IMR-90 (cell line): ENCODE results near the gene PRICKLE2. TPM values are rescaled to one million over a fixed set of nuclear protein-coding genes. Genes with fewer than 3 reads are reported as not detected.

Experiments used
- ATAC-seq: fragments of 200-7000 bp; cut with Tn5 transposase; 2 replicates; pipeline ENCODE4 v1.9.1; 2020; ENCODE audit warnings: low read depth, mild to moderate bottlenecking, moderate library complexity
- BruUV-seq: library from RNA; stranded (reverse); fragments of 400-500 nt; replicated peaks from 2 replicates; lab custom pipeline; 2021; lab: Mats Ljungman, UMichigan
- CTCF ChIA-PET: fragments of 300-600 bp; formaldehyde crosslinking; extraction: SDS; loops from one replicate; lab custom pipeline; 2021; ENCODE audit warnings: antibody characterized with exemption; lab: Yijun Ruan, JAX
- POLR2A ChIA-PET: fragments of 300-600 bp; sonication (Branson Sonifier 250); formaldehyde crosslinking; loops from one replicate; lab custom pipeline; 2022; ENCODE audit warnings: antibody characterized with exemption; ENCODE audit not compliant: unreplicated experiment; lab: Charles Lee
- DNase-seq: peaks from one replicate; pipeline ENCODE4 v3.0.0; 2013
- H2AFZ ChIP-seq: replicated peaks from 2 replicates; pipeline ENCODE3; 2013; ENCODE audit warnings: low read length, mild to moderate bottlenecking; ENCODE audit not compliant: poor library complexity
- H2AK5ac ChIP-seq: 2 replicates; pipeline ENCODE4 v1.6.1; 2013; ENCODE audit warnings: low read depth, low read length, inconsistent platforms
- H2AK9ac ChIP-seq: replicated peaks from 2 replicates; pipeline ENCODE3; 2013; ENCODE audit warnings: mild to moderate bottlenecking, low read depth, low read length, moderate library complexity; ENCODE audit not compliant: poor library complexity
- H2BK120ac ChIP-seq: 2 replicates; pipeline ENCODE4 v1.6.1; 2013; ENCODE audit warnings: low read depth, low read length, inconsistent platforms
- H2BK15ac ChIP-seq: 3 replicates; pipeline ENCODE4 v1.6.1; 2013; ENCODE audit warnings: low read depth, low read length, inconsistent platforms
- H2BK20ac ChIP-seq: 2 replicates; pipeline ENCODE4 v1.6.1; 2013; ENCODE audit warnings: low read depth, mild to moderate bottlenecking, inconsistent platforms, low read length, moderate library complexity
- H2BK5ac ChIP-seq: 2 replicates; pipeline ENCODE4 v1.6.1; 2013; ENCODE audit warnings: mild to moderate bottlenecking, low read depth, low read length, inconsistent platforms; ENCODE audit not compliant: poor library complexity, severe bottlenecking
- H3K14ac ChIP-seq: replicated peaks from 2 replicates; pipeline ENCODE4 v1.6.1; 2013; ENCODE audit warnings: low read depth, low read length, inconsistent platforms
- H3K18ac ChIP-seq: 2 replicates; pipeline ENCODE4 v1.6.1; 2013; ENCODE audit warnings: low read depth, low read length, control low read depth
- H3K23ac ChIP-seq: 2 replicates; pipeline ENCODE4 v1.6.1; 2013; ENCODE audit warnings: low read depth, low read length, inconsistent platforms
- H3K27ac ChIP-seq: 2 replicates; pipeline ENCODE4 v1.5.1; 2013; ENCODE audit warnings: mild to moderate bottlenecking, control low read depth, low read length; ENCODE audit not compliant: insufficient read depth
- H3K27me3 ChIP-seq: 2 replicates; pipeline ENCODE4 v1.6.1; 2013; ENCODE audit warnings: low read length; ENCODE audit not compliant: control insufficient read depth, insufficient read depth
- H3K36me3 ChIP-seq: 2 replicates; pipeline ENCODE4 v1.6.1; 2013; ENCODE audit warnings: low read length, mixed read lengths; ENCODE audit not compliant: control insufficient read depth, insufficient read depth
- H3K4ac ChIP-seq: 2 replicates; pipeline ENCODE4 v1.6.1; 2013; ENCODE audit warnings: low read depth, low read length, inconsistent platforms
- H3K4me1 ChIP-seq: 2 replicates; pipeline ENCODE4 v1.6.1; 2013; ENCODE audit warnings: low read length, mixed read lengths; ENCODE audit not compliant: control insufficient read depth, insufficient read depth
- H3K4me2 ChIP-seq: 2 replicates; pipeline ENCODE4 v1.6.1; 2013; ENCODE audit warnings: low read depth, mild to moderate bottlenecking, control low read depth, low read length, moderate library complexity
- H3K4me3 ChIP-seq: 2 replicates; pipeline ENCODE4 v1.5.1; 2013; ENCODE audit warnings: low read depth, mild to moderate bottlenecking, control low read depth, low read length, moderate library complexity; ENCODE audit not compliant: insufficient read depth
- H3K56ac ChIP-seq: 2 replicates; pipeline ENCODE4 v1.6.1; 2013; ENCODE audit warnings: low read length, inconsistent platforms; ENCODE audit not compliant: insufficient read depth; ENCODE audit errors: extremely low read depth
- H3K79me1 ChIP-seq, 2 experiments: 2 replicates each; pipeline ENCODE4 v1.6.1; 2013; ENCODE audit warnings: low read length in 2 of 2, inconsistent platforms in 1 of 2, low read depth in 1 of 2
- H3K9ac ChIP-seq: 2 replicates; pipeline ENCODE4 v1.6.1; 2013; ENCODE audit warnings: low read depth, low read length, control low read depth
- H3K9me1 ChIP-seq: 2 replicates; pipeline ENCODE4 v1.6.1; 2013; ENCODE audit warnings: low read length, inconsistent platforms; ENCODE audit not compliant: insufficient read depth
- H3K9me3 ChIP-seq: 2 replicates; pipeline ENCODE4 v1.6.1; 2013; ENCODE audit warnings: low read length; ENCODE audit not compliant: control insufficient read depth, insufficient read depth
- H4K20me1 ChIP-seq: 2 replicates; pipeline ENCODE4 v1.6.1; 2013; ENCODE audit warnings: low read length, inconsistent platforms; ENCODE audit not compliant: insufficient read depth
- H4K5ac ChIP-seq: 2 replicates; pipeline ENCODE4 v1.6.1; 2013; ENCODE audit warnings: mild to moderate bottlenecking, low read depth, low read length, control low read depth
- H4K8ac ChIP-seq, 2 experiments: 2 replicates each; pipeline ENCODE4 v1.6.1; 2013; ENCODE audit warnings: low read depth in 2 of 2, low read length in 2 of 2, control low read depth in 1 of 2, inconsistent platforms in 1 of 2
- H4K91ac ChIP-seq: 2 replicates; pipeline ENCODE4 v1.6.1; 2013; ENCODE audit warnings: low read depth, low read length, inconsistent platforms; ENCODE audit not compliant: insufficient read depth
- BHLHE40 ChIP-seq: fragments of 150-350 bp; IDR thresholded peaks from 2 replicates; pipeline ENCODE4 v1.6.1; 2016; ENCODE audit warnings: mild to moderate bottlenecking, low read depth, low read length
- CEBPB ChIP-seq: IDR thresholded peaks from 2 replicates; pipeline ENCODE4 v1.6.1; 2012; ENCODE audit warnings: low read depth, low read length, improper control_type of control experiment
- CHD1 ChIP-seq: IDR thresholded peaks from 2 replicates; pipeline ENCODE4 v1.6.1; 2012; ENCODE audit warnings: low read depth, low read length, improper control_type of control experiment
- CTCF ChIP-seq: conservative IDR thresholded peaks from 2 replicates; pipeline ENCODE4 v1.5.1; 2012; ENCODE audit warnings: mild to moderate bottlenecking, low read depth, low read length, improper control_type of control experiment
- ELK1 ChIP-seq: fragments of 150-350 bp; IDR thresholded peaks from 2 replicates; pipeline ENCODE4 v1.6.1; 2016; ENCODE audit warnings: low read depth, mild to moderate bottlenecking, low read length, moderate library complexity, borderline replicate concordance
- FOS ChIP-seq: fragments of 150-350 bp; IDR thresholded peaks from 2 replicates; pipeline ENCODE4 v1.6.1; 2016; ENCODE audit warnings: low read depth, low read length
- MAFK ChIP-seq: IDR thresholded peaks from 2 replicates; pipeline ENCODE4 v1.6.1; 2012; ENCODE audit warnings: low read depth, low read length, improper control_type of control experiment
- MAZ ChIP-seq: IDR thresholded peaks from 2 replicates; pipeline ENCODE4 v1.6.1; 2012; ENCODE audit warnings: low read depth, mild to moderate bottlenecking, low read length, improper control_type of control experiment, moderate library complexity, borderline replicate concordance
- MXI1 ChIP-seq: IDR thresholded peaks from 2 replicates; pipeline ENCODE4 v1.6.1; 2012; ENCODE audit warnings: low read depth, mild to moderate bottlenecking, low read length, moderate library complexity, borderline replicate concordance
- NFE2L2 ChIP-seq: fragments of 150-350 bp; IDR thresholded peaks from 2 replicates; pipeline ENCODE4 v1.6.1; 2016; ENCODE audit warnings: low read depth, mild to moderate bottlenecking, low read length
- POLR2A ChIP-seq: IDR thresholded peaks from 2 replicates; pipeline ENCODE4 v1.6.1; 2012; ENCODE audit warnings: mild to moderate bottlenecking, low read depth, low read length
- RAD21 ChIP-seq: IDR thresholded peaks from 2 replicates; pipeline ENCODE4 v1.6.1; 2012; ENCODE audit warnings: low read length, improper control_type of control experiment
- RCOR1 ChIP-seq: IDR thresholded peaks from 2 replicates; pipeline ENCODE4 v1.6.1; 2012; ENCODE audit warnings: mild to moderate bottlenecking, low read length, improper control_type of control experiment; ENCODE audit not compliant: insufficient replicate concordance
- RFX5 ChIP-seq: IDR thresholded peaks from 2 replicates; pipeline ENCODE4 v1.8.0; 2012; ENCODE audit warnings: low read depth, mild to moderate bottlenecking, low read length, moderate library complexity
- SMC3 ChIP-seq: fragments of 150-350 bp; IDR thresholded peaks from 2 replicates; pipeline ENCODE4 v1.6.1; 2016; ENCODE audit warnings: low read depth, mild to moderate bottlenecking, antibody characterized with exemption, low read length, moderate library complexity
- USF2 ChIP-seq: fragments of 150-350 bp; IDR thresholded peaks from 2 replicates; pipeline ENCODE4 v1.6.1; 2017; ENCODE audit warnings: mild to moderate bottlenecking, antibody characterized with exemption, low read length, low read depth
- WGBS, 2 experiments: methylation state at CpG; one replicate each; pipeline versions ENCODE4 v1.1.5 to v1.1.7; 2013; ENCODE audit warnings: missing lambda C conversion rate in 2 of 2; ENCODE audit not compliant: insufficient read length in 1 of 2; ENCODE audit errors: extremely low coverage in 2 of 2; 5-methylcytosine and 5-hydroxymethylcytosine counted together
- dilution Hi-C: fragments of 300-500 bp; cut with HindIII; formaldehyde crosslinking; loops from one replicate; pipeline ENCODE4 v1.14.3; 2018; ENCODE audit warnings: low sequenced_read_pairs; ENCODE audit not compliant: unreplicated experiment
- in situ Hi-C: fragments of 300-500 bp; cut with MboI; formaldehyde crosslinking; loops from 3 replicates; pipeline ENCODE4 v1.14.3; 2019; ENCODE audit warnings: low sequenced_read_pairs, inconsistent platforms, mixed read lengths
- intact Hi-C: fragments of 100-400 bp; cut with micrococcal nuclease; formaldehyde crosslinking; loops from 2 replicates; pipeline ENCODE4 v1.10.0; 2022
- polyA plus RNA-seq, 3 experiments: library from polyadenylated mRNA; depleted of rRNA; stranded (reverse); fragments of >200 nt; gene quantifications; 2 replicates each; pipeline ENCODE4 v1.2.3, GENCODE V29; 2012; ENCODE audit warnings: low replicate concordance in 1 of 3
- total RNA-seq: library from RNA; depleted of rRNA; stranded (reverse); fragments of >200 nt; gene quantifications from 2 replicates; pipeline ENCODE4 v1.2.3, GENCODE V29; 2012

PRICKLE2 gene
- total and polyA plus RNA-seq, 2 of the 4 experiments (the other 2 are of a cell fraction), result 4.1 to 14.2 TPM

GRCh38 chr3:64129581-64129980 lies 95.7 kb downstream of the PRICKLE2 start:
- no peak overlapping the region for H2BK20ac ChIP-seq
- H2AK5ac ChIP-seq, result no peak overlapping the region
- H4K91ac ChIP-seq, result no peak overlapping the region
- WGBS, 2 experiments, result no CpG with 5 or more reads among the region's 2 CpGs
- H3K27ac ChIP-seq, result no peak overlapping the region
- dilution Hi-C loops (no loop called here), in situ Hi-C loops (no loop called here), intact Hi-C loops (no loop called here)
- no peaks in the 10 kb centered on the region for H3K27me3 ChIP-seq
- peaks cover 18% of the 10 kb centered on the region for H3K36me3 ChIP-seq
- H3K4me3 ChIP-seq, result no peak overlapping the region
- no TSS peak for BruUV-seq
- H3K14ac ChIP-seq, result no peak overlapping the region
- no peak overlapping the region for H3K4me2 ChIP-seq
- no peak overlapping the region for H3K4ac ChIP-seq
- H3K18ac ChIP-seq, result no peak overlapping the region
- H4K8ac ChIP-seq, result no peak overlapping the region
- POLR2A ChIA-PET, result no interaction called here
- H3K9me3 ChIP-seq, result no peaks in the 10 kb centered on the region
- no peak overlapping the region for H2AK9ac ChIP-seq
- CTCF ChIA-PET, result no interaction called here
- no peak for TF ChIP-seq MXI1
- no peak for TF ChIP-seq CEBPB
- TF ChIP-seq BHLHE40, result no peak
- no peak for TF ChIP-seq CTCF
- TF ChIP-seq RAD21, result no peak
- TF ChIP-seq NFE2L2, result no peak
- TF ChIP-seq RCOR1, result no peak
- TF ChIP-seq MAFK, result no peak
- TF ChIP-seq POLR2A, result no peak
- no peak for TF ChIP-seq USF2
- TF ChIP-seq SMC3, result no peak
- TF ChIP-seq ELK1, result no peak
- TF ChIP-seq MAZ, result no peak
- no peak for TF ChIP-seq RFX5
- TF ChIP-seq FOS, result no peak
- no peak for TF ChIP-seq CHD1
- H3K23ac ChIP-seq, result no peak overlapping the region
- no peak overlapping the region for H2BK120ac ChIP-seq
- H2AFZ ChIP-seq, result no peak overlapping the region
- H4K5ac ChIP-seq, result no peak overlapping the region
- no peak for DNase-seq
- H2BK5ac ChIP-seq, result no peak overlapping the region
- no peaks in the 10 kb centered on the region for H3K4me1 ChIP-seq
- H3K9ac ChIP-seq, result no peak overlapping the region
- no peak overlapping the region for H3K56ac ChIP-seq
- peaks cover 31% of the 10 kb centered on the region in 2 experiments for H3K79me1 ChIP-seq
- H3K9me1 ChIP-seq, result peaks cover 2% of the 10 kb centered on the region; the same call in 1 of the 2 replicates
- H2BK15ac ChIP-seq, result no peak overlapping the region
- ATAC-seq, result no peak
- peaks cover 7% of the 10 kb centered on the region for H4K20me1 ChIP-seq
